Common myeloid progenitor, CD34-positive (primary cell): ENCODE results near the gene WIPF3.

Source experiments
- CTCF ChIA-PET: fragments of 350-600 bp; sonication (Branson Sonifier 250); formaldehyde crosslinking; loops from one replicate; lab custom pipeline; 2021; ENCODE audit warnings: antibody characterized with exemption; lab: Charles Lee
- POLR2A ChIA-PET: fragments of 350-600 bp; sonication (Branson Sonifier 250); formaldehyde crosslinking; loops from one replicate; lab custom pipeline; 2021; ENCODE audit warnings: antibody characterized with exemption; lab: Charles Lee
- DNase-seq, 3 donors: peaks; one replicate each; pipeline versions ENCODE4 v3.0.0 to v3.0.0-alpha.2; 2013
- H3K27ac ChIP-seq, 2 experiments: 1 replicate in 1 of 2; 2 replicates in 1 of 2; pipeline ENCODE4 v1.7.0; 2013; ENCODE audit warnings: inconsistent platforms in 2 of 2, low read length in 2 of 2, mild to moderate bottlenecking in 2 of 2, low read depth in 1 of 2, moderate library complexity in 1 of 2; ENCODE audit not compliant: severe bottlenecking in 2 of 2, insufficient read depth in 1 of 2, poor library complexity in 1 of 2
- H3K27me3 ChIP-seq, 5 experiments: replicated peaks in 2 of 5; 1 replicate in 3 of 5; 2 replicates in 2 of 5; pipeline versions ENCODE4 v1.6.1 to v1.7.0; 2013; ENCODE audit warnings: low read length in 4 of 5, mild to moderate bottlenecking in 2 of 5, moderate library complexity in 2 of 5, inconsistent platforms in 1 of 5; ENCODE audit not compliant: insufficient read depth in 5 of 5, control insufficient read depth in 4 of 5
- H3K36me3 ChIP-seq, 4 experiments: 1 replicate in 2 of 4; 2 replicates in 2 of 4; pipeline versions ENCODE4 v1.6.1 to v1.7.0; 2013; ENCODE audit warnings: low read length in 3 of 4, control low read depth in 1 of 4, mild to moderate bottlenecking in 1 of 4; ENCODE audit not compliant: control insufficient read depth in 4 of 4, insufficient read depth in 4 of 4
- H3K4me1 ChIP-seq, 4 experiments: 1 replicate in 3 of 4; 2 replicates in 1 of 4; pipeline versions ENCODE4 v1.6.1 to v1.7.1; 2013; ENCODE audit warnings: low read length in 3 of 4, mild to moderate bottlenecking in 3 of 4, control low read depth in 1 of 4, inconsistent platforms in 1 of 4, moderate library complexity in 1 of 4; ENCODE audit not compliant: control insufficient read depth in 4 of 4, insufficient read depth in 4 of 4; ENCODE audit errors: control extremely low read depth in 1 of 4
- H3K4me3 ChIP-seq, 7 experiments: 1 replicate in 4 of 7; 2 replicates in 3 of 7; pipeline versions ENCODE4 v1.5.1 to v1.7.0; 2013; ENCODE audit warnings: mild to moderate bottlenecking in 7 of 7, low read length in 6 of 7, moderate library complexity in 6 of 7, inconsistent platforms in 2 of 7, low read depth in 2 of 7, control low read depth in 1 of 7; ENCODE audit not compliant: insufficient read depth in 4 of 7, control insufficient read depth in 1 of 7; ENCODE audit errors: extremely low read depth in 1 of 7
- H3K9me3 ChIP-seq, 5 experiments: 1 replicate in 4 of 5; 2 replicates in 1 of 5; pipeline versions ENCODE4 v1.6.1 to v1.7.1; 2013; ENCODE audit warnings: low read length in 4 of 5, mild to moderate bottlenecking in 2 of 5, inconsistent platforms in 1 of 5, low read depth in 1 of 5, moderate library complexity in 1 of 5; ENCODE audit not compliant: control insufficient read depth in 4 of 5, insufficient read depth in 2 of 5; ENCODE audit errors: control extremely low read depth in 1 of 5
- WGBS: methylation state at CpG from one replicate; pipeline ENCODE4 v1.1.5; 2013; ENCODE audit not compliant: insufficient coverage; 5-methylcytosine and 5-hydroxymethylcytosine counted together

WIPF3 gene

GRCh38 chr7:29808075-29808801, 1.9 kb downstream of the WIPF3 start:
- CTCF ChIA-PET: interaction anchor here (0.6 kb wide), 1 partner anchor 38 kb away, joined by 4 read pairs; no protein-coding TSS in a partner anchor

GRCh38 chr7:29809533-29810155, 3.3 kb downstream of the WIPF3 start:
- Histone ChIP-seq H3K27me3 (peaks cover 0 to 55% (median 21%) of the 10 kb centered on the region in 5 experiments), H3K9me3 (no peaks in the 10 kb centered on the region), H3K36me3 (no peaks in the 10 kb centered on the region), H3K4me1 (peaks cover 0 to 23% (median 19%) of the 10 kb centered on the region in 4 experiments), H3K27ac (no peak overlapping the region), H3K4me3 (no peak overlapping the region)
- DNase-seq: no peak
- CTCF ChIA-PET: interaction anchor here (0.9 to 1.2 kb wide), 3 partner anchors 9 to 111 kb away, joined by 3 to 4 read pairs (median 3); no protein-coding TSS in a partner anchor
- 86% methylated on average over 11 of the region's 11 CpGs for WGBS
- POLR2A ChIA-PET: no interaction called here

More at GRCh38 chr7:29808075-29808801, 1.9 kb downstream of the WIPF3 start:
- Histone ChIP-seq H3K9me3 (no peaks in the 10 kb centered on the region), H3K27ac (no peak overlapping the region), H3K4me1 (peaks cover 0 to 22% (median 18%) of the 10 kb centered on the region in 4 experiments), H3K4me3 (no peak overlapping the region), H3K36me3 (no peaks in the 10 kb centered on the region), H3K27me3 (peaks cover 0 to 65% (median 24%) of the 10 kb centered on the region in 5 experiments)
- POLR2A ChIA-PET: no interaction called here
- 93% methylated on average over 5 of the region's 7 CpGs for WGBS
- peak in 1 of 3 donors; percentile 24 for DNase-seq

- no peaks in the 10 kb centered on the region for H3K9me3 ChIP-seq
- no peak for DNase-seq
- no peak overlapping the region for H3K27ac ChIP-seq
- ChIA-PET POLR2A (no interaction called here), CTCF (interaction anchor here (1.1 to 1.2 kb wide), 2 partner anchors 24 to 110 kb away, joined by 3 read pairs; no protein-coding TSS in a partner anchor)
- no peak overlapping the region for H3K4me3 ChIP-seq
- no peaks in the 10 kb centered on the region for H3K36me3 ChIP-seq
- H3K27me3 ChIP-seq: peaks cover 0 to 50% (median 19%) of the 10 kb centered on the region in 5 experiments
- peaks cover 0 to 23% (median 19%) of the 10 kb centered on the region in 4 experiments for H3K4me1 ChIP-seq
Observed at GRCh38 chr7:29810297-29810696, 4.0 kb downstream of the WIPF3 start.

GRCh38 chr7:29810813-29811482, 4.6 kb downstream of the WIPF3 start:
- no peak for DNase-seq
- Histone ChIP-seq H3K4me1 (peaks cover 0 to 23% (median 19%) of the 10 kb centered on the region in 4 experiments), H3K9me3 (no peaks in the 10 kb centered on the region), H3K4me3 (no peak overlapping the region), H3K36me3 (no peaks in the 10 kb centered on the region), H3K27me3 (peaks cover 0 to 43% (median 17%) of the 10 kb centered on the region in 5 experiments), H3K27ac (no peak overlapping the region)
- CTCF ChIA-PET: interaction anchor here (1.3 kb wide), 1 partner anchor 10 kb away, joined by 3 read pairs; no protein-coding TSS in a partner anchor
- POLR2A ChIA-PET: no interaction called here
- WGBS: 100% methylated on average over 3 of the region's 5 CpGs

GRCh38 chr7:29811586-29811985, 5.3 kb downstream of the WIPF3 start:
- no peaks in the 10 kb centered on the region for H3K9me3 ChIP-seq
- WGBS: 100% methylated on average over 1 of the region's 1 CpG
- ChIA-PET POLR2A (no interaction called here), CTCF (interaction anchor here (1.3 kb wide), 1 partner anchor 9 kb away, joined by 3 read pairs; no protein-coding TSS in a partner anchor)
- H3K36me3 ChIP-seq: no peaks in the 10 kb centered on the region
- H3K27ac ChIP-seq: no peak overlapping the region
- no peak for DNase-seq
- no peak overlapping the region for H3K4me3 ChIP-seq
- peaks cover 0 to 18% (median 15%) of the 10 kb centered on the region in 4 experiments for H3K4me1 ChIP-seq
- H3K27me3 ChIP-seq: peaks cover 0 to 37% (median 14%) of the 10 kb centered on the region in 5 experiments

- no peaks in the 10 kb centered on the region for H3K9me3 ChIP-seq
- no peak overlapping the region for H3K27ac ChIP-seq
- no peak overlapping the region for H3K4me3 ChIP-seq
- CTCF ChIA-PET: interaction anchor here (1.3 kb wide), 1 partner anchor 9 kb away, joined by 3 read pairs; no protein-coding TSS in a partner anchor
- POLR2A ChIA-PET: no interaction called here
- no CpG with 5 or more reads among the region's 2 CpGs for whole genome bisulfite sequencing
- no peaks in the 10 kb centered on the region for H3K36me3 ChIP-seq
- peaks cover 0 to 31% (median 13%) of the 10 kb centered on the region in 5 experiments for H3K27me3 ChIP-seq
- H3K4me1 ChIP-seq: peaks cover 0 to 11% (median 7%) of the 10 kb centered on the region in 4 experiments
- DNase-seq: no peak
Observed at GRCh38 chr7:29812185-29812876, 6.0 kb downstream of the WIPF3 start.
